Spleen (tissue), 11 donors: Measurements from ENCODE around the gene ZDHHC24. TPM values are rescaled to one million over a fixed set of nuclear protein-coding genes. Genes with fewer than 3 reads are reported as not detected.

Source experiments
- DNase-seq: peaks from one replicate; pipeline ENCODE4 v3.0.0-alpha.2; 2020
- H3K27ac ChIP-seq, 8 donors: fragments of 200-600 bp; sonication (generic) in 7 of 8; 1 replicate in 4 of 8; 2 replicates in 4 of 8; pipeline versions ENCODE4 v1.5.0 to v1.8.0; 2016 to 2021; ENCODE audit warnings: inconsistent platforms in 4 of 8, mild to moderate bottlenecking in 4 of 8, moderate library complexity in 1 of 8
- H3K27me3 ChIP-seq, 7 donors: fragments of 200-600 bp; sonication (generic) in 6 of 7; replicated peaks in 1 of 7; 1 replicate in 4 of 7; 2 replicates in 3 of 7; pipeline versions ENCODE4 v1.5.0 to v1.8.0; 2016 to 2021; ENCODE audit warnings: inconsistent platforms in 3 of 7, mild to moderate bottlenecking in 1 of 7
- H3K36me3 ChIP-seq, 6 donors: fragments of 200-600 bp; sonication (generic) in 5 of 6; 1 replicate in 4 of 6; 2 replicates in 2 of 6; pipeline versions ENCODE4 v1.5.0 to v1.8.0; 2016 to 2021; ENCODE audit warnings: inconsistent platforms in 2 of 6
- H3K4me1 ChIP-seq, 6 donors: fragments of 200-600 bp; sonication (generic) in 5 of 6; 1 replicate in 3 of 6; 2 replicates in 3 of 6; pipeline versions ENCODE4 v1.5.0 to v1.8.0; 2016 to 2021; ENCODE audit warnings: inconsistent platforms in 3 of 6
- H3K4me3 ChIP-seq, 8 donors: fragments of 200-600 bp; sonication (generic) in 7 of 8; 1 replicate in 4 of 8; 2 replicates in 4 of 8; pipeline versions ENCODE4 v1.5.0 to v1.8.0; 2016 to 2021; ENCODE audit warnings: inconsistent platforms in 4 of 8, mild to moderate bottlenecking in 4 of 8, moderate library complexity in 2 of 8
- H3K9me3 ChIP-seq, 8 donors: fragments of 200-600 bp; sonication (generic) in 7 of 8; 1 replicate in 4 of 8; 2 replicates in 4 of 8; pipeline versions ENCODE4 v1.5.0 to v1.8.0; 2016 to 2021; ENCODE audit warnings: inconsistent platforms in 4 of 8
- CTCF ChIP-seq, 11 experiments: fragments of 200-600 bp in 7 of 11; fragments of 450-650 bp in 4 of 11; sonication (generic) in 4 of 11; IDR thresholded peaks in 8 of 11; conservative IDR thresholded peaks in 3 of 11; 1 replicate in 7 of 11; 2 replicates in 4 of 11; pipeline versions ENCODE4 v1.4.0 to v1.8.0; 2016 to 2021; ENCODE audit warnings: antibody characterized with exemption in 11 of 11, inconsistent platforms in 4 of 11, mild to moderate bottlenecking in 1 of 11
- POLR2A ChIP-seq, 3 donors: fragments of 450-650 bp; IDR thresholded peaks; one replicate each; pipeline ENCODE4 v1.5.1; 2017; ENCODE audit warnings: antibody characterized with exemption in 3 of 3, mild to moderate bottlenecking in 1 of 3
- POLR2AphosphoS5 ChIP-seq, 3 donors: sonication (generic); formaldehyde crosslinking; IDR thresholded peaks; one replicate each; pipeline ENCODE4 v1.5.1; 2017; ENCODE audit warnings: antibody characterized with exemption in 3 of 3
- WGBS, 5 donors: extraction: QIAGEN DNeasy Blood & Tissue Kit in 3 of 5; methylation state at CpG; one replicate each; pipeline versions ENCODE4 v1.1.5 to v1.1.7; 2013 to 2018; 5-methylcytosine and 5-hydroxymethylcytosine counted together
- intact Hi-C: fragments of 100-400 bp; cut with DNase I; formaldehyde crosslinking; loops from one replicate; pipeline ENCODE4 v1.15.0; 2023; ENCODE audit warnings: low total_unique reads
- polyA plus RNA-seq, 3 donors: library from polyadenylated mRNA; stranded (reverse); fragments of 200-250 nt; gene quantifications; one replicate each; pipeline ENCODE4 v1.2.1, GENCODE V29; 2013
- total RNA-seq, 7 donors: library from RNA; depleted of rRNA in 3 of 7; stranded (reverse); fragments of >200 nt in 3 of 7; fragmentation: NEBNext Ultra II Directional in 4 of 7; extraction: Animal tissue kit (Norgen Biotek cat#: 25700) in 4 of 7; gene quantifications; one replicate each; pipeline versions ENCODE4 v1.1.0 to v1.2.1, GENCODE V29; 2016 to 2021
- donor health status: healthy with polysubstance abuse.
- donor health status: DM: no; HTN: no; CAD: no; lungs with moderate emphysema.
- donor health status: DM: no; HTN: no; CAD: no.
- donor health status: Bipolar disorder and iron deficiency.
- donor health status: healthy.
- donor health status: DM: no; HTN: no; CAD: no.
- donor health status: DM: yes; HTN: yes; CAD: no.

Gene ZDHHC24
- total and polyA plus RNA-seq, 10 donors: 9.1 to 25.7 (median 21.1) TPM

- H3K4me3 ChIP-seq: no peak overlapping the region
- no peak overlapping the region for H3K27ac ChIP-seq
- intact Hi-C loops: no loop called here
- no peaks in the 10 kb centered on the region for H3K9me3 ChIP-seq
- 88 to 96% (median 93%) methylated on average over 11 to 24 of the region's 24 CpGs for WGBS, 5 donors
- TF ChIP-seq POLR2A (IDR thresholded peaks at IDR 0.05): no peak
- TF ChIP-seq CTCF (IDR thresholded peaks at IDR 0.05 in 8 of 11, conservative IDR thresholded peaks at IDR 0.05 in 3 of 11): no peak
- no peak for TF ChIP-seq POLR2AphosphoS5 (IDR thresholded peaks at IDR 0.05)
- H3K27me3 ChIP-seq: peaks cover 0 to 42% (median 0%) of the 10 kb centered on the region in 7 donors
- DNase-seq: no peak
- peaks cover 4 to 11% (median 8%) of the 10 kb centered on the region in 6 donors for H3K4me1 ChIP-seq
- H3K36me3 ChIP-seq: no peaks in the 10 kb centered on the region
Observed at GRCh38 chr11:66557733-66558326, 12.0 kb upstream of the ZDHHC24 start.

- TF ChIP-seq POLR2A (IDR thresholded peaks at IDR 0.05) (no peak), POLR2AphosphoS5 (IDR thresholded peaks at IDR 0.05) (no peak), CTCF (IDR thresholded peaks at IDR 0.05 in 8 of 11, conservative IDR thresholded peaks at IDR 0.05 in 3 of 11) (no peak)
- intact Hi-C loops: no loop called here
- WGBS, 5 donors: 80 to 89% (median 82%) methylated on average over 4 to 7 of the region's 7 CpGs
- Histone ChIP-seq H3K4me3 (no peak overlapping the region), H3K4me1 (peaks cover 4 to 11% (median 8%) of the 10 kb centered on the region in 6 donors), H3K9me3 (no peaks in the 10 kb centered on the region), H3K27me3 (peaks cover 0 to 42% (median 0%) of the 10 kb centered on the region in 7 donors), H3K36me3 (no peaks in the 10 kb centered on the region), H3K27ac (no peak overlapping the region)
- DNase-seq: no peak
Observed at GRCh38 chr11:66556086-66556485, 10.2 kb upstream of the ZDHHC24 start.

DNA sequence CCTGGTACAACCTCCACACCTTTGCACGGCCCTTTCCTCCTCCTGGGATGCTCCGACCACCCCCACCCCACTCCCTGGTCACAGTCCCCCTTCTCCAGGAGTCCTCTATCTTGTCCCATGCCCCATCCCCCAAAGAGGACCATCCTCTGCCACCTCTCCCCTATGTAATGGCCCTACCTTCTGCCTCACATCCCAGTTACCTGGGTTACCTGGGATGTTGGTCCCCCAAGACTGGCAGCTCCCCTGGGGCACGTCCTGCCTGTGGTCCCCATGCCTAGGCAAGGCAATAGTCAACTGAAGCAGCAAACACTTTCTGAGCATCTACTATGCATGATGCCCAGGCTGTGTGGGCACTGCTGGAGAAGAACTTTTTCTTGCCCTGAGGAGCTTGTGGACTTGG lies 9.6 kb upstream of the ZDHHC24 start:
- Histone ChIP-seq H3K9me3 (no peaks in the 10 kb centered on the region), H3K4me1 (peaks cover 4 to 11% (median 8%) of the 10 kb centered on the region in 6 donors), H3K27ac (no peak overlapping the region), H3K27me3 (peaks cover 0 to 42% (median 0%) of the 10 kb centered on the region in 7 donors), H3K4me3 (no peak overlapping the region), H3K36me3 (no peaks in the 10 kb centered on the region)
- TF ChIP-seq CTCF (IDR thresholded peaks at IDR 0.05 in 8 of 11, conservative IDR thresholded peaks at IDR 0.05 in 3 of 11) (no peak), POLR2AphosphoS5 (IDR thresholded peaks at IDR 0.05) (no peak), POLR2A (IDR thresholded peaks at IDR 0.05) (no peak)
- no peak for DNase-seq
- WGBS, 5 donors: 51 to 73% (median 63%) methylated on average over 3 of the region's 3 CpGs
- intact Hi-C loops: no loop called here

- intact Hi-C loops: no loop called here
- Histone ChIP-seq H3K4me3 (no peak overlapping the region), H3K4me1 (peaks cover 4 to 10% (median 8%) of the 10 kb centered on the region in 6 donors), H3K27ac (no peak overlapping the region), H3K36me3 (no peaks in the 10 kb centered on the region), H3K9me3 (no peaks in the 10 kb centered on the region), H3K27me3 (peaks cover 0 to 37% (median 0%) of the 10 kb centered on the region in 7 donors)
- DNase-seq: no peak
- 69 to 92% (median 78%) methylated on average over 5 of the region's 5 CpGs for WGBS, 5 donors
- TF ChIP-seq POLR2AphosphoS5 (IDR thresholded peaks at IDR 0.05) (no peak), CTCF (IDR thresholded peaks at IDR 0.05 in 8 of 11, conservative IDR thresholded peaks at IDR 0.05 in 3 of 11) (no peak), POLR2A (IDR thresholded peaks at IDR 0.05) (no peak)
Observed at GRCh38 chr11:66554602-66555001, 8.8 kb upstream of the ZDHHC24 start.
